ENCODE results near the gene PTER.

PTER gene

GRCh38 chr10:16478801-16479200 lies 42.0 kb downstream of the PTER start:
- TF ChIP-seq, protein P1, sequence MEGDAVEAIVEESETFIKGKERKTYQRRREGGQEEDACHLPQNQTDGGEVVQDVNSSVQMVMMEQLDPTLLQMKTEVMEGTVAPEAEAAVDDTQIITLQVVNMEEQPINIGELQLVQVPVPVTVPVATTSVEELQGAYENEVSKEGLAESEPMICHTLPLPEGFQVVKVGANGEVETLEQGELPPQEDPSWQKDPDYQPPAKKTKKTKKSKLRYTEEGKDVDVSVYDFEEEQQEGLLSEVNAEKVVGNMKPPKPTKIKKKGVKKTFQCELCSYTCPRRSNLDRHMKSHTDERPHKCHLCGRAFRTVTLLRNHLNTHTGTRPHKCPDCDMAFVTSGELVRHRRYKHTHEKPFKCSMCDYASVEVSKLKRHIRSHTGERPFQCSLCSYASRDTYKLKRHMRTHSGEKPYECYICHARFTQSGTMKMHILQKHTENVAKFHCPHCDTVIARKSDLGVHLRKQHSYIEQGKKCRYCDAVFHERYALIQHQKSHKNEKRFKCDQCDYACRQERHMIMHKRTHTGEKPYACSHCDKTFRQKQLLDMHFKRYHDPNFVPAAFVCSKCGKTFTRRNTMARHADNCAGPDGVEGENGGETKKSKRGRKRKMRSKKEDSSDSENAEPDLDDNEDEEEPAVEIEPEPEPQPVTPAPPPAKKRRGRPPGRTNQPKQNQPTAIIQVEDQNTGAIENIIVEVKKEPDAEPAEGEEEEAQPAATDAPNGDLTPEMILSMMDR (IDR thresholded peaks at IDR 0.05; ENCODE audit: insufficient read depth, low read length, missing control alignments) = no peak
- no peak for DNase-seq (ENCODE audit: low read depth, low spot score)
- no peak overlapping the region for H3K4me3 ChIP-seq (ENCODE audit: low read depth, low read length)
- POLR2A ChIA-PET = no interaction called here
- CTCF ChIA-PET = no interaction called here

- TF ChIP-seq, protein P1 (IDR thresholded peaks at IDR 0.05; ENCODE audit: insufficient read depth, low read length, missing control alignments) = no peak
- no peak for DNase-seq (ENCODE audit: low read depth, low spot score)
- POLR2A ChIA-PET = no interaction called here
- CTCF ChIA-PET = no interaction called here
- H3K4me3 ChIP-seq (ENCODE audit: low read depth, low read length) = no peak overlapping the region
Observed at GRCh38 chr10:16481052-16481728, 44.4 kb downstream of the PTER start.

DNA sequence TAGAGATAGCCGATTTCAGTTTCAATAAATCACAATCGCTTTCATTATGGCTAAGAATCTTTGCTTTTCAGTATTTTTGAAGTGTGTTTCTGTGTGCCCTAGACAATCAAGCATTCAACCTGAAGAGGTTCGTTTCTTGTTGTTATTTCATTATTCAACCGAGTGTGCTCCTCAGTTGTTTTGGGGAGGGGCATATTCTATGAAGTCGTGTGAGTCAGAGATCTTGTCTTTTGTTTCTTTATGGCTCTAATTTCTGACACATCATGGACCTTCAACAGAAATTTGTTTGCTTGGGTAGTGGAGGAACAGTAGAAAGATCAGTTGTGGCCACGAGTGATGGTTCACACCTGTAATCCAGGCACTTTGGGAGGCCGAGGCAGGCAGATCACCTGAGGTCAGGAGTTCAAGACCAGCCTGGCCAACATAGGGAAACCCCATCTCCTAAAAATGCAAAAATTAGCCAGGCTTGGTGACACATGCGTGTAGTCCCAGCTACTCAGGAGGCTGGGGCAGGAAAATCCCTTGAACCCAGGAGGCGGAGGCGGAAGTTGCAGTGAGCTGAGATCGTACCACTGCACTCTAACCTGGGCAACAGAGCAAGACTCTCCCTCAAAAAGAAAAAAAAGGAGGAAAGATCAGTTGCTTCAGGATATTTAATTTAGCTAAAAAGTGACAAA lies 46.6 kb downstream of the PTER start:
- TF ChIP-seq, protein P1 (IDR thresholded peaks at IDR 0.05; ENCODE audit: insufficient read depth, low read length, missing control alignments) = no peak
- POLR2A ChIA-PET = no interaction called here
- no peak overlapping the region for H3K4me3 ChIP-seq (ENCODE audit: low read depth, low read length)
- no peak for DNase-seq (ENCODE audit: low read depth, low spot score)
- CTCF ChIA-PET = no interaction called here

- H3K4me3 ChIP-seq (ENCODE audit: low read depth, low read length) = no peak overlapping the region
- CTCF ChIA-PET = interaction anchor here (1.6 kb wide), 1 partner anchor 45 kb away, joined by 3 read pairs; no protein-coding TSS in a partner anchor
- POLR2A ChIA-PET = interaction anchor here (0.6 kb wide), 1 partner anchor 54 kb away, joined by 3 read pairs; the partner anchor contains the start of gene PTER
- no peak for DNase-seq (ENCODE audit: low read depth, low spot score)
- TF ChIP-seq, protein P1 (IDR thresholded peaks at IDR 0.05; ENCODE audit: insufficient read depth, low read length, missing control alignments) = no peak
Observed at GRCh38 chr10:16490511-16490910, 53.7 kb downstream of the PTER start.

- TF ChIP-seq, protein P1 (IDR thresholded peaks at IDR 0.05; ENCODE audit: insufficient read depth, low read length, missing control alignments) = no peak
- no peak for DNase-seq (ENCODE audit: low read depth, low spot score)
- ChIA-PET CTCF (no interaction called here), POLR2A (no interaction called here)
- H3K4me3 ChIP-seq (ENCODE audit: low read depth, low read length) = no peak overlapping the region
Observed at GRCh38 chr10:16491933-16492332, 55.1 kb downstream of the PTER start.

DNA sequence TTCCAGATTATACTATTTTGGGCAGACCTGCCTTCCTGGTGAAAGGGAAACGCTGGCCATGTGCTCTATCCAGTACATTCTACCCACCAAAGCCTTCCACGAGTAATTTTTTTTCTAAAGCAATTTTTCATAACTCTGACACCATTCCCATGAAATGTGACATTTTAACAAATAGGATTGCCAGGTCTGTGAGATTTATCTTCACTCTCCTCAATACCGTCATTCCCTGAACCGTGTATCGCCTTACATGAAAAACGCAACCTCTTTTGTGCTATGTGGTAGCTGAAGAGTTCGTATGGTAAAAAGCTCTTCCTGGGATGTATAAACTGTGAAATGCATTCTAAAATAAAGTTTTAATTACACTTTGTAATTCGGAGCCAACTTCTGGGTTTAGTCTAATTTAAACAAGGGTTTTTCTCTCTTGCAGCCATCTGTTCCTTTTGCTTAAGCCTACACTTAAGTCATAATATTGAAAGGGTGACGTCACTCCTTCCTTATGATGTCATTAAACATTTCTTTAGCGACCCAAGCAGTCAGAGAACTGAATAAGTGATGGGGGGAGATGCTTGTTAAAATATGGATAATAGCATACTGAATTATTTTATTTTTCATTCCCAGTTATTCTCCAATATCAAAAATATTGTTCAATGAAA lies 57.2 kb downstream of the PTER start:
- DNase-seq (ENCODE audit: low read depth, low spot score) = no peak
- no peak overlapping the region for H3K4me3 ChIP-seq (ENCODE audit: low read depth, low read length)
- CTCF ChIA-PET = no interaction called here
- POLR2A ChIA-PET = no interaction called here
- TF ChIP-seq, protein P1 (IDR thresholded peaks at IDR 0.05; ENCODE audit: insufficient read depth, low read length, missing control alignments) = no peak

Measured in AG04449 (cell line).